ENCODE data around the gene TMEM17.

- TF ChIP-seq CTCF (IDR thresholded peaks at IDR 0.05) (no peak), POLR2A (IDR thresholded peaks at IDR 0.05) (no peak)
Measured at GRCh38 chr2:62465039-62465740, 40.8 kb downstream of the TMEM17 start.

Measured in testis (tissue), 2 donors.